Sigmoid colon (tissue), 4 donors: ENCODE measurements around the gene TTC17.

ENCODE experiments used
- CTCF ChIP-seq, 4 experiments: fragments of 450-650 bp in 3 of 4; fragments of 200-600 bp in 1 of 4; IDR thresholded peaks; one replicate each; pipeline ENCODE4 v1.5.1; 2016 to 2019; ENCODE audit warnings: antibody characterized with exemption in 4 of 4, mild to moderate bottlenecking in 3 of 4, moderate library complexity in 2 of 4
- POLR2A ChIP-seq, 2 donors: fragments of 450-650 bp; IDR thresholded peaks; one replicate each; pipeline ENCODE4 v1.6.1; 2016; ENCODE audit warnings: antibody characterized with exemption in 2 of 2, mild to moderate bottlenecking in 2 of 2, moderate library complexity in 2 of 2
- POLR2AphosphoS5 ChIP-seq, 4 donors: sonication (generic); formaldehyde crosslinking; IDR thresholded peaks; one replicate each; pipeline ENCODE4 v1.6.1; 2017; ENCODE audit warnings: antibody characterized with exemption in 4 of 4

DNA sequence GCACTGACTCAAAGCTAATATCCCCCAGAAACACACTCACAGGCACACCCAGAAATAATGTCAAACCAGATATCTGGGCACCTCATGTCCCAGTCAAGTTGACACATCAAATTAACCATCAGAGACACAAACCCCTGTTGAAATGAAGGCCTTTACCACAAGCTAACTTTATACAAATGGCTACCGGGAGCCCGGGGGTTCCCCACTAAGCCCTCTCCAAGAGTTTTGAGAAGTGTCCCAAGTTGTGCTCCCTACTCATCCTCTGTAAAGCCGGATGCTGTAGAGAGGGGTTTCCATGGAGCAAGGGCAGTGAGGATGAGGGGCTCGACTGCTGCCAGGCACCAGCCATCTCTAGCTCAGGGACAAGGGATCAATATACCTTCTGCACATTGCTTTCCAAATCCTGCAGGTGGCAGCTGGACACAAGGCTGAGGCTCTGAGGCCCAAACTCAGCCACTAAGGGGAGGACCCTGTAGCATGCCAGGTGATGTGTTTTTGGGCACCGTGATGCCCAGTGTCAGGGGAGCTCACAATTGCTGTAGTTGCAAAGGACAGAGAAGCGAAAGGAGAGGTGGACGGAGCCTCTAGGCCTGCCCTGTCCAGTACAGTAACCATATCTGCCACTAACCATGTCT, 145.7 kb downstream of the TTC17 start:
- TF ChIP-seq CTCF (IDR thresholded peaks at IDR 0.05) (no peak), POLR2A (IDR thresholded peaks at IDR 0.05) (no peak), POLR2AphosphoS5 (IDR thresholded peaks at IDR 0.05) (no peak)
